ENCODE measurements around the gene TSPAN9. TPM values are rescaled to one million over a fixed set of nuclear protein-coding genes. Genes with fewer than 3 reads are reported as not detected.

Gene TSPAN9
- total RNA-seq, 1 donor: 76.0 TPM

DNA sequence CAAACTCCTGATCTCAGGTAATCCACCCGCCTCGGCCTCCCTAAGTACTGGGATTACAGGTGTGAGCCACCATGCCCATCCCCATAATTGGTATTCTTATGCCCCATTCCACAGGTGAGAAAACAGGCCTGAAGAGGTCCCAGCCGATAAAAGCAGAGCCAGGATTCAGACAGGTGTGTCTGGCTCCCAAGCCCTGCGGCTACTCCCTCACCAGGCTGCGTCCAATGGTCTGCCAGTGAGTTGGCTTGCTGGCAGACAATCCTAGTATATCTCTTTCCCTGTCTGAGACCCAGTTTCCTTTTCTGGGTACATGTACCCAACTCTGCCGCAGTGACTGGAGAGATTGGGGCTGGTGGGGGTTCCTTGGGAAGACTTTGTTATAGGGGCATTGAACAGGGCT, 1.9 kb upstream of the TSPAN9 start:
- TF ChIP-seq, protein P1, sequence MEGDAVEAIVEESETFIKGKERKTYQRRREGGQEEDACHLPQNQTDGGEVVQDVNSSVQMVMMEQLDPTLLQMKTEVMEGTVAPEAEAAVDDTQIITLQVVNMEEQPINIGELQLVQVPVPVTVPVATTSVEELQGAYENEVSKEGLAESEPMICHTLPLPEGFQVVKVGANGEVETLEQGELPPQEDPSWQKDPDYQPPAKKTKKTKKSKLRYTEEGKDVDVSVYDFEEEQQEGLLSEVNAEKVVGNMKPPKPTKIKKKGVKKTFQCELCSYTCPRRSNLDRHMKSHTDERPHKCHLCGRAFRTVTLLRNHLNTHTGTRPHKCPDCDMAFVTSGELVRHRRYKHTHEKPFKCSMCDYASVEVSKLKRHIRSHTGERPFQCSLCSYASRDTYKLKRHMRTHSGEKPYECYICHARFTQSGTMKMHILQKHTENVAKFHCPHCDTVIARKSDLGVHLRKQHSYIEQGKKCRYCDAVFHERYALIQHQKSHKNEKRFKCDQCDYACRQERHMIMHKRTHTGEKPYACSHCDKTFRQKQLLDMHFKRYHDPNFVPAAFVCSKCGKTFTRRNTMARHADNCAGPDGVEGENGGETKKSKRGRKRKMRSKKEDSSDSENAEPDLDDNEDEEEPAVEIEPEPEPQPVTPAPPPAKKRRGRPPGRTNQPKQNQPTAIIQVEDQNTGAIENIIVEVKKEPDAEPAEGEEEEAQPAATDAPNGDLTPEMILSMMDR (IDR thresholded peaks at IDR 0.05; ENCODE audit: insufficient read depth, low read depth, low read length): no peak
- no peak overlapping the region for H3K4me3 ChIP-seq (ENCODE audit: low read depth, low read length)
- DNase-seq (ENCODE audit: low read depth): no peak

GRCh38 chr12:3077572-3078081, 448 bp downstream of the TSPAN9 start:
- H3K4me3 ChIP-seq (ENCODE audit: low read depth, low read length): peak overlapping the region; percentile 86
- DNase-seq (ENCODE audit: low read depth): peak; percentile 58
- TF ChIP-seq, protein P1 (IDR thresholded peaks at IDR 0.05; ENCODE audit: insufficient read depth, low read depth, low read length): no peak

GRCh38 chr12:3078086-3078820, 1.1 kb downstream of the TSPAN9 start:
- peak overlapping the region; percentile 86 for H3K4me3 ChIP-seq (ENCODE audit: low read depth, low read length)
- no peak for DNase-seq (ENCODE audit: low read depth)
- TF ChIP-seq, protein P1 (IDR thresholded peaks at IDR 0.05; ENCODE audit: insufficient read depth, low read depth, low read length): no peak

DNA sequence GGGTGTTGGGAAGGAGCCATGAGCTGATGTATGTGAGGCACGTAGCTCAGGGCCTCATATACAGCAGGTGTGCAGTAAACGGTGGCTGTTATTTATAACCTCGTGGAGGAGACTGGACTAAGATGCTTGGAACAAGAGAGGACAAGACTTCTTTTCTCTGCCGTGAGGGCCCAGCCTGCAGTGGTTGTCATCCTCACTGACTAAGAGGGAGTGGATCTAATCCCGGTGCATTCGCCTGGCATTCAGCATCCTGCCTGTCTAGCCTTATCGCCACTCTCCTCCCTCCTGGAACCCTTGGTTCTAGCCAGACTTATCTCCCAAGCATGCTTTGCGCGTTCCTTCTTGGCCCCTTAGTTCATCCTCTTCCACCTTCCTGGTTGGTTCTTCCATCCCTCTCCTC, 3.9 kb downstream of the TSPAN9 start:
- no peak for DNase-seq (ENCODE audit: low read depth)
- no peak overlapping the region for H3K4me3 ChIP-seq (ENCODE audit: low read depth, low read length)
- TF ChIP-seq, protein P1 (IDR thresholded peaks at IDR 0.05; ENCODE audit: insufficient read depth, low read depth, low read length): no peak

DNA sequence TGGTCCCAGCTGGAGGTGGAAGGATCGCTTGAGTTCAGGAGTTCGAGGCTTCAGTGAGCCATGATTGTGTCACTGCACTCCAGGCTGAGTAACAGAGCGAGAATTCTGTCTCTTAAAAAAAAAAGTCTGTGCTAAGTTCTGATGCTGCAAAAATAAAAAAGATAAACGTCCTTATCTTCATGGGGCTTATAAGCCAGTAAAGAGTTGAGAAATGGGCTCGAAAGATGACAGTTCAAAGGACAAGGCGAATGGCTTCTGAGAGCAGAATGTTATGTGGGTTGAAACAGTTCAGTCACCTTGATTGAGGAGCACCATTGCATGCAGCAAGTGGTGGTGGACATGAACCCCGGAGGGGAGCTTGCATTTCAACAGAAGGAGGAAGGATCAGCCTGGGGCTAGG, 4.7 kb downstream of the TSPAN9 start:
- TF ChIP-seq, protein P1 (IDR thresholded peaks at IDR 0.05; ENCODE audit: insufficient read depth, low read depth, low read length): no peak
- no peak for DNase-seq (ENCODE audit: low read depth)

GRCh38 chr12:3083241-3083920, 6.2 kb downstream of the TSPAN9 start:
- TF ChIP-seq, protein P1 (IDR thresholded peaks at IDR 0.05; ENCODE audit: insufficient read depth, low read depth, low read length): no peak
- DNase-seq (ENCODE audit: low read depth): no peak
- no peak overlapping the region for H3K4me3 ChIP-seq (ENCODE audit: low read depth, low read length)

More for the DNA sequence above, 4.7 kb downstream of the TSPAN9 start:
- no peak overlapping the region for H3K4me3 ChIP-seq (ENCODE audit: low read depth, low read length)

Measured in fibroblast of villous mesenchyme (primary cell).